K562 (cell line): ENCODE measurements around the gene AAMDC. TPM values are rescaled to one million over a fixed set of nuclear protein-coding genes. Genes with fewer than 3 reads are reported as not detected.

Experiments
- C11orf30 ChIP-seq: fragments of 450-650 bp; IDR thresholded peaks from 2 replicates; pipeline ENCODE4 v1.6.1; 2016; ENCODE audit warnings: low read depth, mild to moderate bottlenecking
- CBX1 ChIP-seq: sonication (generic); IDR thresholded peaks from 2 replicates; pipeline ENCODE4 v1.6.1; 2016; ENCODE audit warnings: antibody characterized with exemption, low read depth, mild to moderate bottlenecking
- CREB5 ChIP-seq: fragments of 250-450 bp; sonication (Bioruptor Pico); IDR thresholded peaks from 2 replicates; pipeline ENCODE4 v1.5.0; 2020; ENCODE audit warnings: mild to moderate bottlenecking
- GABPB1 ChIP-seq: sonication (generic); formaldehyde crosslinking; IDR thresholded peaks from 2 replicates; pipeline ENCODE4 v1.8.0; 2022; ENCODE audit warnings: mild to moderate bottlenecking, missing genetic modification reagents
- HDAC1 ChIP-seq, 2 experiments: fragments of 450-650 bp; IDR thresholded peaks; 2 replicates each; pipeline ENCODE4 v1.6.1; 2016 to 2017; ENCODE audit warnings: inconsistent platforms in 1 of 2, mild to moderate bottlenecking in 1 of 2, moderate library complexity in 1 of 2
- HMBOX1 ChIP-seq: sonication (generic); IDR thresholded peaks from 2 replicates; pipeline ENCODE4 v1.6.1; 2016
- KDM1A ChIP-seq, 2 experiments: fragments of 450-650 bp; IDR thresholded peaks; 2 replicates each; pipeline ENCODE4 v1.6.1; 2016; ENCODE audit warnings: mild to moderate bottlenecking in 2 of 2
- MEF2A ChIP-seq: IDR thresholded peaks from 2 replicates; pipeline ENCODE4 v1.6.1; 2011; ENCODE audit warnings: low read depth, mild to moderate bottlenecking, low read length, moderate library complexity; ENCODE audit not compliant: control insufficient read depth
- MLX ChIP-seq, 2 experiments: fragments of 450-650 bp in 1 of 2; sonication (generic) in 1 of 2; formaldehyde crosslinking; conservative IDR thresholded peaks; 2 replicates each; pipeline versions ENCODE4 v1.4.0 to v1.8.1; 2020 to 2022; ENCODE audit warnings: mild to moderate bottlenecking in 1 of 2, missing genetic modification reagents in 1 of 2
- NKRF ChIP-seq: fragments of 450-650 bp; IDR thresholded peaks from 2 replicates; pipeline ENCODE4 v1.6.1; 2016; ENCODE audit warnings: borderline replicate concordance
- SAFB2 ChIP-seq: fragments of 200-400 bp; formaldehyde crosslinking; IDR thresholded peaks from 2 replicates; pipeline ENCODE4 v1.6.1; 2018; ENCODE audit warnings: borderline replicate concordance, low read length, low read depth, moderate library complexity; ENCODE audit not compliant: severe bottlenecking
- SIN3A ChIP-seq, 2 experiments: fragments of 150-350 bp in 1 of 2; IDR thresholded peaks; 2 replicates each; pipeline ENCODE4 v1.6.1; 2011 to 2016; ENCODE audit warnings: borderline replicate concordance in 2 of 2, low read depth in 2 of 2, low read length in 2 of 2, mild to moderate bottlenecking in 2 of 2, moderate library complexity in 2 of 2; ENCODE audit not compliant: control insufficient read depth in 1 of 2
- SMAD3 ChIP-seq: fragments of 450-650 bp; formaldehyde crosslinking; conservative IDR thresholded peaks from 2 replicates; pipeline ENCODE4 v1.4.0; 2020; ENCODE audit warnings: mild to moderate bottlenecking
- TAF15 ChIP-seq: fragments of 200-400 bp; formaldehyde crosslinking; IDR thresholded peaks from 2 replicates; pipeline ENCODE4 v1.6.1; 2017; ENCODE audit warnings: mild to moderate bottlenecking, low read depth, low read length, moderate library complexity
- TAL1 ChIP-seq: fragments of 450-650 bp; IDR thresholded peaks from 2 replicates; pipeline ENCODE4 v1.6.1; 2016; ENCODE audit warnings: mild to moderate bottlenecking
- UBTF ChIP-seq, 2 experiments: IDR thresholded peaks; 2 replicates each; pipeline ENCODE4 v1.6.1; 2012; ENCODE audit warnings: improper control_type of control experiment in 2 of 2, low read depth in 2 of 2, low read length in 2 of 2, borderline replicate concordance in 1 of 2
- ZBTB5 ChIP-seq: fragments of 450-650 bp; IDR thresholded peaks from 2 replicates; pipeline ENCODE4 v1.6.1; 2017; ENCODE audit warnings: antibody characterized with exemption
- ZNF445 ChIP-seq: fragments of 250-450 bp; sonication (Bioruptor Pico); IDR thresholded peaks from 2 replicates; pipeline ENCODE4 v1.4.0; 2020; ENCODE audit warnings: low read depth, mild to moderate bottlenecking, moderate library complexity
- polyA plus RNA-seq, 8 experiments: library from polyadenylated mRNA; depleted of rRNA in 4 of 8; stranded (reverse) in 5 of 8; unstranded in 3 of 8; fragments of >200 nt; fragmentation: Nextera tagmentation in 2 of 8; fragmentation: Illumina TruSeq in 1 of 8; extraction: Ambion mirVana in 2 of 8; extraction: Trizol in 1 of 8; gene quantifications; 2 replicates each; pipeline versions ENCODE4 v1.2.1 to v1.2.3, GENCODE V29; 2011 to 2014; ENCODE audit warnings: inconsistent platforms in 1 of 8, missing spikeins in 1 of 8
- total RNA-seq, 7 experiments: library from RNA; depleted of rRNA in 6 of 7; stranded (reverse); fragments of >200 nt in 6 of 7; fragmentation: Illumina TruSeq in 2 of 7; extraction: Trizol in 2 of 7; gene quantifications; 2 replicates each; pipeline versions ENCODE4 v1.2.1 to v1.2.3, GENCODE V29; 2011 to 2021; ENCODE audit warnings: low replicate concordance in 1 of 7

Gene AAMDC
- total and polyA plus RNA-seq, 9 of the 15 experiments (the other 6 are each of a cell fraction or from before 2014, with no cell fraction given) = 10.4 to 40.6 (median 15.6) TPM

- TF ChIP-seq MEF2A (no peak), C11orf30 (no peak), SIN3A (IDR thresholded peaks at IDR 0.05; ENCODE audit: borderline replicate concordance in 2 of 2, control insufficient read depth in 1 of 2, low read depth in 2 of 2, low read length in 2 of 2) (no peak), UBTF (IDR thresholded peaks at IDR 0.05; ENCODE audit: borderline replicate concordance in 1 of 2, low read depth in 2 of 2, low read length in 2 of 2) (no peak), SAFB2 (no peak), HMBOX1 (no peak), CBX1 (no peak), MLX (CRISPR knock-in tag; conservative IDR thresholded peaks at IDR 0.05) (no peak), CREB5 (CRISPR knock-in tag) (no peak), ZNF445 (CRISPR knock-in tag) (no peak), NKRF (peak; percentile 70; the same call in 1 of the 2 replicates), TAL1 (no peak; the same call in 1 of the 2 replicates), ZBTB5 (no peak), TAF15 (no peak), HDAC1 (IDR thresholded peaks at IDR 0.05) (no peak; a peak in 1 of 4 replicates), KDM1A (IDR thresholded peaks at IDR 0.05) (no peak), SMAD3 (CRISPR knock-in tag) (no peak), GABPB1 (CRISPR knock-in tag) (peak; percentile 14; the same call in 1 of the 2 replicates)
These were observed 1.5 kb upstream of the AAMDC start (continued) for GRCh38 chr11:77819411-77819920.
